Measurements from ENCODE around the gene PDYN.

The PDYN gene

GRCh38 chr20:1949347-1950100, 44.3 kb downstream of the PDYN start:
- DNase-seq, result peak; percentile 46

- DNase-seq, result no peak
These were observed 46.4 kb downstream of the PDYN start for GRCh38 chr20:1947535-1947846.

- peak; percentile 88 for DNase-seq
These were observed 46.9 kb downstream of the PDYN start for GRCh38 chr20:1946762-1947534.

GRCh38 chr20:1946442-1946761, 47.5 kb downstream of the PDYN start:
- DNase-seq, result no peak

GRCh38 chr20:1945660-1946059, 48.2 kb downstream of the PDYN start:
- DNase-seq, result no peak

GRCh38 chr20:1945134-1945618, 48.7 kb downstream of the PDYN start:
- peak; percentile 37 for DNase-seq

GRCh38 chr20:1944345-1945091, 49.3 kb downstream of the PDYN start:
- peak; percentile 32 for DNase-seq

- peak; percentile 33 for DNase-seq
These were observed 50.4 kb downstream of the PDYN start for GRCh38 chr20:1943275-1944002.

GRCh38 chr20:1942486-1943274, 51.2 kb downstream of the PDYN start:
- DNase-seq, result peak; percentile 26

- peak; percentile 12 for DNase-seq
These were observed 51.8 kb downstream of the PDYN start for GRCh38 chr20:1942061-1942460.

- peak; percentile 27 for DNase-seq
These were observed 52.6 kb downstream of the PDYN start for GRCh38 chr20:1941226-1941625.

GRCh38 chr20:1940581-1940980, 53.3 kb downstream of the PDYN start:
- no peak for DNase-seq

GRCh38 chr20:1939270-1939595, 54.6 kb downstream of the PDYN start:
- DNase-seq, result no peak

- DNase-seq, result peak; percentile 43
These were observed 55.2 kb downstream of the PDYN start for GRCh38 chr20:1938464-1939269.

- DNase-seq, result no peak
These were observed 56.4 kb downstream of the PDYN start for GRCh38 chr20:1937316-1937976.

GRCh38 chr20:1935696-1936366, 58.0 kb downstream of the PDYN start:
- DNase-seq, result peak; percentile 24

- no peak for DNase-seq
These were observed 58.9 kb downstream of the PDYN start for GRCh38 chr20:1934721-1935573.

- no peak for DNase-seq
These were observed 59.7 kb downstream of the PDYN start for GRCh38 chr20:1934156-1934555.

GRCh38 chr20:1933465-1933870, 60.4 kb downstream of the PDYN start:
- DNase-seq, result no peak
